Fibroblast of mammary gland (primary cell): Measurements from ENCODE around the gene RGL1.

Experiments used
- DNase-seq: peaks from one replicate; pipeline ENCODE4 v3.0.0-alpha.2; 2010; ENCODE audit warnings: low read depth
- H3K4me3 ChIP-seq: 2 replicates; pipeline ENCODE4 v1.5.1; 2011; ENCODE audit warnings: low read depth, mild to moderate bottlenecking, low read length, moderate library complexity; ENCODE audit not compliant: control insufficient read depth
- TF ChIP-seq, protein P1 (sequence below): conservative IDR thresholded peaks from 2 replicates; pipeline ENCODE4 v1.5.1; 2011; ENCODE audit warnings: low read depth, low read length, inconsistent platforms; ENCODE audit not compliant: control insufficient read depth, insufficient read depth

RGL1 gene

DNA sequence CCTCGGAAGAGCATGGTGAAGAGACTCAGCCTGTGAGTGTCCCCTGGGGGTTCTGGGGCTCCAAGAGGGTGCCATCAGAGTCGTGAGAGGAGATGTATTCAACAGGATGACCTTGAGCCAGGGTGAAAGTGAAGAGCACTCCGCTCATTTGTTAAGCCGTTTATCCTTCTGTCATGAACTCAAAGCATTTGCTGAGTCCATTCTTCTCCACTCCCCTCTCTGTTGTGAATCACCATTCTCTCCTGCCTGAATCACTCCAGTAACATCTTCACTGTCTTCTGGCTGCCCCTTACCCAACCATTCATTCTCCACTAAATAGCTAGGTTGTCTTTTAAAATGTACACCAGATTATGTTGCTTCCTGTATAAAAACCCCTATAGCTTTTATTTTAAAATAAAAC is 102.2 kb downstream of the RGL1 start:
- peak; percentile 65 for DNase-seq
- H3K4me3 ChIP-seq = no peak overlapping the region
- TF ChIP-seq, protein P1, sequence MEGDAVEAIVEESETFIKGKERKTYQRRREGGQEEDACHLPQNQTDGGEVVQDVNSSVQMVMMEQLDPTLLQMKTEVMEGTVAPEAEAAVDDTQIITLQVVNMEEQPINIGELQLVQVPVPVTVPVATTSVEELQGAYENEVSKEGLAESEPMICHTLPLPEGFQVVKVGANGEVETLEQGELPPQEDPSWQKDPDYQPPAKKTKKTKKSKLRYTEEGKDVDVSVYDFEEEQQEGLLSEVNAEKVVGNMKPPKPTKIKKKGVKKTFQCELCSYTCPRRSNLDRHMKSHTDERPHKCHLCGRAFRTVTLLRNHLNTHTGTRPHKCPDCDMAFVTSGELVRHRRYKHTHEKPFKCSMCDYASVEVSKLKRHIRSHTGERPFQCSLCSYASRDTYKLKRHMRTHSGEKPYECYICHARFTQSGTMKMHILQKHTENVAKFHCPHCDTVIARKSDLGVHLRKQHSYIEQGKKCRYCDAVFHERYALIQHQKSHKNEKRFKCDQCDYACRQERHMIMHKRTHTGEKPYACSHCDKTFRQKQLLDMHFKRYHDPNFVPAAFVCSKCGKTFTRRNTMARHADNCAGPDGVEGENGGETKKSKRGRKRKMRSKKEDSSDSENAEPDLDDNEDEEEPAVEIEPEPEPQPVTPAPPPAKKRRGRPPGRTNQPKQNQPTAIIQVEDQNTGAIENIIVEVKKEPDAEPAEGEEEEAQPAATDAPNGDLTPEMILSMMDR = no peak

DNA sequence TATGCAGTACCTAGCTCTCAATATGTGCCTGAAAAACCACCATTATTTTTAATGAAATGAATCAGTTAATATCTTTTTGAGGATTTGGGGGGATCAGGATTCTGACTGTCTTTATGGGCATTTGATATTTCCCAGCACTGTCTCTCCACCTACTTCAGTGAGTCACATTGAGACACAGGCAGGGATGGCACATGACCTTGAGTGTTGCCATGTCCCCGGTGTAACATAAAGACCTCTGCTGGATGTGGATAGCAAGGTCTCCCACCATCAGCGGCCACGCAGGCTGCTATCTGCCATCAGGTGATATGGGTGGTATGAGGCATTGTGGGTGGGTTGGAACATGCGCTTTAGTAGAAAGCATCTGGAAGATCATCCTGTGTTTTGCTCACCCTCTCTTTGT is 103.2 kb downstream of the RGL1 start:
- no peak overlapping the region for H3K4me3 ChIP-seq
- no peak for DNase-seq
- TF ChIP-seq, protein P1 = no peak

DNA sequence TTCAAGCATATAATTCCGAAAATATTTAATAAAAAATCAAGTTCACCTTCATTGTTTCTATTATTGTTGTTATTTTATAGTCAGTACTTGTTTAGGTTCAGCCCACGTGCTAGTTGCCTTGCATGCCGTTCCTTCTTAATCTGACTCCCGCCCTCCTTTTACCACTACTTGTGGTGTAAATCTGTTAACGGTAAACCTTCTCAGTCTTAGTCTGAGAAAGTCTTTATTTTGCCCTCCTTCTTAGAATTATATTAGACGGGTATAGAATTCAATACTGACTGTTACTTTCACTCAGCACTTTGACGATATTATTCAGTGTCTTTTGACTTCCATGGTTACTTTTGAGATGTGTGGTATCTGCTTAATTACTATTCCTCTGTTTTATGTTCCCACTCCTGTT is 104.8 kb downstream of the RGL1 start:
- TF ChIP-seq, protein P1 = no peak
- DNase-seq = no peak
- H3K4me3 ChIP-seq = no peak overlapping the region

GRCh38 chr1:183910845-183911244 is 105.9 kb downstream of the RGL1 start:
- no peak overlapping the region for H3K4me3 ChIP-seq
- TF ChIP-seq, protein P1 = no peak
- DNase-seq = peak; percentile 27

GRCh38 chr1:183911285-183911684 is 106.4 kb downstream of the RGL1 start:
- H3K4me3 ChIP-seq = no peak overlapping the region
- TF ChIP-seq, protein P1 = no peak
- no peak for DNase-seq

DNA sequence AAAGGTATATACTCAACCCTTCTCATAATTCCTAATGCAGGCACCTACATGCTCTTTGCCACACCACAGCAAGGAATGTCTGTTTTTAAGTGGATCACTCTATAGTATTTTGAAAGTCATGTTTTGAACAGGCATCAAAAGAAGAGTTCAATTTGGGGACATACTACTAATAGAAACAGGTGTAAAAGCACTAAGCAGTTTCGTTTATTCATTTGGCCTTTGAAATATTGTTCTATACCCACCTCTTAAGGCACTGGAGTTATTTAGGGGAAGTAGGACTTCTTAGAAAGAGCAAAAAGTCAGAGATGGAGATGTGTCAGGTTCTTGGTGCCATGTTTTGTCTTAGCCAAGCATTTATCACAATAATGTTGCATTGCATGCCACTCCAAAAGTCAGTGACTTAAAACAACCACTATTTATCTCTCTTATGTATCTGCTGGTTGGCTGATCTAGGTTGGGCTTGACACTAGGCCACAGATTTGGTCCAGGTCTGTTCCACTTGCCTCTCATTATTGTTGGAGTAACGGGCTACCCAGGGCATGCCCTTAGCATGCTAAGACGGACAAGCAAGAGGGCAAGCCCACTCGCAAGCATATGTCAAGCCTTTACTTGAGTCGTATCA is 107.5 kb downstream of the RGL1 start:
- DNase-seq = no peak
- TF ChIP-seq, protein P1 = no peak
- no peak overlapping the region for H3K4me3 ChIP-seq

DNA sequence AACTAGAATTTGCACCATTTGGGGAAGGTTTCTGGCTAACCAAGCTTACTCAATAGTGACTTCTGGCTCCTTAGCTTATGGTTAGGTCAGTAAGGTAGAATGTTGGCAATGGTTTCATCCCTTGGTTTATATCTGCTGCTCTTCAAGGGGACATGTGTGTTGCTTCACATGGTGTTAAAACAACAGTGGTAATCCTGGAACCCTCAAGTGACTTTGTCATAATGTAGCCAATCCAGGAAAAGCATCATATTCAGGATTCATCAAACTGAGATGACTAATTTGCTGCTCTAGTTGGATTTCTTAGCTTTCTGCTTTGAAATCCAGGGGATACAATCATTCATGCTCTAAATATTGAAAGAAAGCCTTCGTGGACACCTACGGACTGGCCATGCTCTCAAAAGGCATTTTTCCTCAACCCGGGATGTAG is 108.7 kb downstream of the RGL1 start:
- H3K4me3 ChIP-seq = no peak overlapping the region
- TF ChIP-seq, protein P1 = no peak
- DNase-seq = peak; percentile 91
